HepG2 (cell line): Measurements from ENCODE around the gene TTLL4. TPM values are rescaled to one million over a fixed set of nuclear protein-coding genes. Genes with fewer than 3 reads are reported as not detected.
A peak's percentile ranks its signal among the peaks of the same experiment; 100 is the strongest.

ENCODE experiments used
- AGO1 ChIP-seq: fragments of 200-400 bp; formaldehyde crosslinking; IDR thresholded peaks from 2 replicates; pipeline ENCODE4 v1.6.1; 2017; ENCODE audit warnings: mild to moderate bottlenecking, low read depth, low read length, moderate library complexity; ENCODE audit not compliant: poor library complexity, severe bottlenecking
- DPF2 ChIP-seq: sonication (generic); formaldehyde crosslinking; IDR thresholded peaks from 2 replicates; pipeline ENCODE4 v1.4.0; 2020; ENCODE audit warnings: mild to moderate bottlenecking, low read depth, missing genetic modification reagents, borderline replicate concordance
- FOXO1 ChIP-seq: sonication (generic); formaldehyde crosslinking; IDR thresholded peaks from 2 replicates; pipeline ENCODE4 v1.4.0; 2020; ENCODE audit warnings: missing genetic modification reagents
- GLMP ChIP-seq: sonication (generic); formaldehyde crosslinking; IDR thresholded peaks from 2 replicates; pipeline ENCODE4 v1.9.0; 2021; ENCODE audit warnings: missing genetic modification reagents, mild to moderate bottlenecking, borderline replicate concordance
- HES4 ChIP-seq: sonication (generic); formaldehyde crosslinking; IDR thresholded peaks from 2 replicates; pipeline ENCODE4 v1.9.0; 2021; ENCODE audit warnings: mild to moderate bottlenecking, missing genetic modification reagents, borderline replicate concordance
- HMG20B ChIP-seq: conservative IDR thresholded peaks from 2 replicates; pipeline ENCODE4 v1.6.1; 2016; ENCODE audit warnings: missing genetic modification reagents, missing compliant biosample characterization
- HNRNPUL1 ChIP-seq: fragments of 200-400 bp; formaldehyde crosslinking; IDR thresholded peaks from 2 replicates; pipeline ENCODE4 v1.6.1; 2017; ENCODE audit warnings: low read depth, mild to moderate bottlenecking, low read length, moderate library complexity
- MYC ChIP-seq: sonication (generic); formaldehyde crosslinking; IDR thresholded peaks from 2 replicates; pipeline ENCODE4 v1.9.0; 2021; ENCODE audit warnings: missing genetic modification reagents, borderline replicate concordance
- RBM39 ChIP-seq: fragments of 200-400 bp; formaldehyde crosslinking; IDR thresholded peaks from one replicate; pipeline ENCODE4 v1.6.1; 2018; ENCODE audit warnings: antibody characterized with exemption, mild to moderate bottlenecking, low read depth, low read length; ENCODE audit not compliant: poor library complexity, severe bottlenecking
- SNAPC4 ChIP-seq: sonication (generic); formaldehyde crosslinking; IDR thresholded peaks from 2 replicates; pipeline ENCODE4 v1.4.0; 2020; ENCODE audit warnings: mild to moderate bottlenecking, missing genetic modification reagents
- SRSF1 ChIP-seq: fragments of 200-400 bp; formaldehyde crosslinking; optimal IDR thresholded peaks from 2 replicates; pipeline ENCODE3; 2017; ENCODE audit warnings: mild to moderate bottlenecking, low read depth, low read length, moderate library complexity
- TP53 ChIP-seq: sonication (generic); formaldehyde crosslinking; conservative IDR thresholded peaks from 2 replicates; pipeline ENCODE4 v1.4.0; 2020; ENCODE audit warnings: missing genetic modification reagents
- ZBTB25 ChIP-seq: IDR thresholded peaks from 2 replicates; pipeline ENCODE4 v1.6.1; 2018; ENCODE audit warnings: missing genetic modification reagents
- ZMYM4 ChIP-seq: sonication (generic); formaldehyde crosslinking; IDR thresholded peaks from 2 replicates; pipeline ENCODE4 v1.8.1; 2023; ENCODE audit warnings: mild to moderate bottlenecking, missing genetic modification reagents
- ZNF562 ChIP-seq: sonication (generic); formaldehyde crosslinking; IDR thresholded peaks from 2 replicates; pipeline ENCODE4 v1.8.0; 2022; ENCODE audit warnings: missing genetic modification reagents, borderline replicate concordance
- ZNF737 ChIP-seq: sonication (generic); formaldehyde crosslinking; IDR thresholded peaks from 2 replicates; pipeline ENCODE4 v1.5.0; 2020; ENCODE audit warnings: missing genetic modification reagents, mild to moderate bottlenecking, borderline replicate concordance
- ZNF773 ChIP-seq: sonication (generic); formaldehyde crosslinking; IDR thresholded peaks from 2 replicates; pipeline ENCODE4 v1.4.0; 2020; ENCODE audit warnings: missing genetic modification reagents, borderline replicate concordance
- ZXDC ChIP-seq: sonication (generic); formaldehyde crosslinking; IDR thresholded peaks from 2 replicates; pipeline ENCODE4 v1.5.0; 2020; ENCODE audit warnings: mild to moderate bottlenecking, missing genetic modification reagents
- polyA plus RNA-seq, 8 experiments: library from polyadenylated mRNA; depleted of rRNA in 3 of 8; stranded (reverse) in 7 of 8; unstranded in 1 of 8; fragments of >200 nt; fragmentation: Illumina TruSeq in 4 of 8; extraction: Trizol in 4 of 8; gene quantifications; 2 replicates each; pipeline versions ENCODE4 v1.2.1 to v1.2.3, GENCODE V29; 2011 to 2016; ENCODE audit warnings: low read depth in 4 of 8, missing spikeins in 1 of 8, mixed read lengths in 1 of 8; ENCODE audit not compliant: insufficient read depth in 1 of 8
- total RNA-seq, 5 experiments: library from RNA; depleted of rRNA; stranded (reverse); fragments of >200 nt; fragmentation: Illumina TruSeq; extraction: Trizol; gene quantifications; 2 replicates each; pipeline ENCODE4 v1.2.3, GENCODE V29; 2016; ENCODE audit warnings: low read depth in 1 of 5

TTLL4 gene
- total and polyA plus RNA-seq, 2 of the 13 experiments (the other 11 are each of a cell fraction or from before 2014, with no cell fraction given), result 77.5 to 84.6 TPM

- TF ChIP-seq DPF2 (CRISPR knock-in tag) (peak; percentile 70), HNRNPUL1 (no peak), GLMP (CRISPR knock-in tag) (no peak), ZXDC (no peak), AGO1 (peak; percentile 78), ZNF562 (CRISPR knock-in tag) (no peak), RBM39 (peak; percentile 90), ZBTB25 (CRISPR knock-in tag) (no peak; the same call in 1 of the 2 replicates), FOXO1 (peak; percentile 80), HMG20B (CRISPR knock-in tag) (no peak), ZNF737 (CRISPR knock-in tag) (no peak), ZNF773 (peak; percentile 72; the same call in 1 of the 2 replicates), TP53 (CRISPR knock-in tag) (peak; percentile 82; the same call in 1 of the 2 replicates), HES4 (CRISPR knock-in tag) (peak; percentile 83; the same call in 1 of the 2 replicates), SRSF1 (peak; percentile 79), ZMYM4 (peak; percentile 86), MYC (CRISPR knock-in tag) (peak; percentile 94), SNAPC4 (CRISPR knock-in tag) (no peak; the same call in 1 of the 2 replicates)
Measured at GRCh38 chr2:218781691-218782527, 71.3 kb downstream of the TTLL4 start, which contains the start of gene CYP27A1 (continued).
